Adrenal gland (tissue), 5 donors: ENCODE results near the gene SLF2.

Experiments used
- POLR2A ChIP-seq, 2 donors: fragments of 450-650 bp; IDR thresholded peaks; one replicate each; pipeline ENCODE4 v1.6.1; 2017; ENCODE audit warnings: antibody characterized with exemption in 2 of 2, mild to moderate bottlenecking in 2 of 2, moderate library complexity in 1 of 2
- TF ChIP-seq, protein P1 (sequence below), 6 experiments: fragments of 450-650 bp in 4 of 6; fragments of 200-600 bp in 2 of 6; sonication (generic) in 1 of 6; IDR thresholded peaks; 1 replicate in 5 of 6; 2 replicates in 1 of 6; pipeline versions ENCODE4 v1.5.1 to v1.8.0; 2016 to 2021; ENCODE audit warnings: antibody characterized with exemption in 6 of 6, mild to moderate bottlenecking in 2 of 6, moderate library complexity in 1 of 6
- donor health status: DM: no; HTN: no; CAD: no.

DNA sequence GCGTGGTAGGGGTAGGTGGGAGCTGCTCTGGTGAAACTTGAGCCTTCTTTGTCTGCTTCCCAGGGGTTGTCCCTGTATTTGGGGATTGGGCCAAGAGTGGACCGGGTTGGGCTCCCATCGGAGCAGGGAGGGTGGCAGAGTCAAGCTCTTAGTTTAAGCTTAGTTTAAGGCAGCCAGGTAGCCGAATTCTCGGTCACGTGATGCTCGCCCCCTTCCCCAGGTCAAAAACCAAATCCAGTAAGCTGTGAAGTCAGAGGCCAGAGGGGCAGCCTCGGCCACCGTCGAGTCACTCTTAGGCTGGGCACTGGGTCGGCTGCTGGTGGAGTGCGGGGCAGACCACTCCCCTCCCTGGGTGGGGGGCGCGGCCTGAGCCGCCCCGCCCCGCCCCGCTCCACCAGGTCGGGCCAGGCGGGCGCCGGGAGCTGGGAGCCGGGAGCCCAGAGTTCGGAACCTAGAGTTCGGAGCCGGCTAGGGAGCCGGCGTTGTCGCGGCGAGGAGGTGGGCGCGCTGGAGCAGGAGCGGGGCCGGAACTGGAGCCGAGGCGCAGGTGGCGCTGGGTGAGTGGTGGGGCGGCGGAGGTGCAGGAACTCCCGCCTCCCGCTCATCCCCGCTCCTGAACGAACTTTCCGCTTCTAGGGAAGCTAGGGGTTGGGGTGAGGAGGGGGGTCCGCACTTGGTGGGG is 84.1 kb downstream of the SLF2 start:
- peak in 1 of 2 donors; percentile 20 for TF ChIP-seq POLR2A (IDR thresholded peaks at IDR 0.05)
- TF ChIP-seq, protein P1, sequence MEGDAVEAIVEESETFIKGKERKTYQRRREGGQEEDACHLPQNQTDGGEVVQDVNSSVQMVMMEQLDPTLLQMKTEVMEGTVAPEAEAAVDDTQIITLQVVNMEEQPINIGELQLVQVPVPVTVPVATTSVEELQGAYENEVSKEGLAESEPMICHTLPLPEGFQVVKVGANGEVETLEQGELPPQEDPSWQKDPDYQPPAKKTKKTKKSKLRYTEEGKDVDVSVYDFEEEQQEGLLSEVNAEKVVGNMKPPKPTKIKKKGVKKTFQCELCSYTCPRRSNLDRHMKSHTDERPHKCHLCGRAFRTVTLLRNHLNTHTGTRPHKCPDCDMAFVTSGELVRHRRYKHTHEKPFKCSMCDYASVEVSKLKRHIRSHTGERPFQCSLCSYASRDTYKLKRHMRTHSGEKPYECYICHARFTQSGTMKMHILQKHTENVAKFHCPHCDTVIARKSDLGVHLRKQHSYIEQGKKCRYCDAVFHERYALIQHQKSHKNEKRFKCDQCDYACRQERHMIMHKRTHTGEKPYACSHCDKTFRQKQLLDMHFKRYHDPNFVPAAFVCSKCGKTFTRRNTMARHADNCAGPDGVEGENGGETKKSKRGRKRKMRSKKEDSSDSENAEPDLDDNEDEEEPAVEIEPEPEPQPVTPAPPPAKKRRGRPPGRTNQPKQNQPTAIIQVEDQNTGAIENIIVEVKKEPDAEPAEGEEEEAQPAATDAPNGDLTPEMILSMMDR (IDR thresholded peaks at IDR 0.05) = peak in 1 of 6 experiments; percentile 7
